Heart right ventricle (tissue), 16 donors: ENCODE results near the gene DNAJB1. TPM values are rescaled to one million over a fixed set of nuclear protein-coding genes. Genes with fewer than 3 reads are reported as not detected.

ENCODE experiments used
- ATAC-seq, 8 donors: fragments of 200-7000 bp; cut with Tn5 transposase; one replicate each; pipeline ENCODE4 v1.9.1; 2020; ENCODE audit warnings: mild to moderate bottlenecking in 8 of 8, moderate library complexity in 8 of 8, moderate number of reproducible peaks in 1 of 8
- DNase-seq, 2 donors: peaks; one replicate each; pipeline ENCODE4 v3.0.0-alpha.2; 2020
- H3K27ac ChIP-seq, 10 donors: fragments of 200-600 bp; sonication (generic) in 2 of 10; one replicate each; pipeline versions ENCODE4 v1.5.0 to v1.8.0; 2020 to 2022; ENCODE audit warnings: mild to moderate bottlenecking in 3 of 10
- H3K27me3 ChIP-seq, 7 donors: fragments of 200-600 bp; one replicate each; pipeline ENCODE4 v1.8.0; 2021 to 2022; ENCODE audit warnings: mild to moderate bottlenecking in 2 of 7
- H3K36me3 ChIP-seq, 9 donors: fragments of 200-600 bp; sonication (generic) in 1 of 9; one replicate each; pipeline versions ENCODE4 v1.5.0 to v1.8.0; 2020 to 2022; ENCODE audit warnings: mild to moderate bottlenecking in 2 of 9
- H3K4me1 ChIP-seq, 9 donors: fragments of 200-600 bp; sonication (generic) in 1 of 9; one replicate each; pipeline versions ENCODE4 v1.5.0 to v1.8.0; 2020 to 2022; ENCODE audit warnings: mild to moderate bottlenecking in 4 of 9
- H3K4me3 ChIP-seq, 10 donors: fragments of 200-600 bp; sonication (generic) in 2 of 10; one replicate each; pipeline versions ENCODE4 v1.5.0 to v1.8.0; 2020 to 2022; ENCODE audit warnings: mild to moderate bottlenecking in 7 of 10, moderate library complexity in 2 of 10
- H3K9me3 ChIP-seq, 11 donors: fragments of 200-600 bp in 10 of 11; sonication (generic) in 2 of 11; one replicate each; pipeline versions ENCODE4 v1.5.0 to v1.8.0; 2013 to 2022; ENCODE audit warnings: mild to moderate bottlenecking in 2 of 11, control low read depth in 1 of 11, moderate library complexity in 1 of 11
- CTCF ChIP-seq, 9 donors: fragments of 200-600 bp; sonication (generic) in 2 of 9; IDR thresholded peaks; one replicate each; pipeline versions ENCODE4 v1.5.0 to v1.8.0; 2021 to 2022; ENCODE audit warnings: antibody characterized with exemption in 9 of 9, mild to moderate bottlenecking in 5 of 9, moderate library complexity in 1 of 9
- WGBS, 2 donors: extraction: QIAGEN DNeasy Blood & Tissue Kit; methylation state at CpG; one replicate each; pipeline ENCODE4 v1.1.7; 2013; ENCODE audit warnings: inconsistent platforms in 1 of 2; 5-methylcytosine and 5-hydroxymethylcytosine counted together
- intact Hi-C, 10 donors: fragments of 100-400 bp; cut with DNase I; formaldehyde crosslinking; loops; one replicate each; pipeline versions ENCODE4 v1.11.1 to v1.14.2; 2022
- polyA plus RNA-seq, 2 donors: library from polyadenylated mRNA; stranded (reverse); fragments of 200-250 nt; gene quantifications; one replicate each; pipeline ENCODE4 v1.2.3, GENCODE V29; 2013
- total RNA-seq, 10 donors: library from RNA; stranded (reverse); fragmentation: NEBNext Ultra II Directional in 3 of 10; extraction: Animal tissue kit (Norgen Biotek cat#: 25700) in 3 of 10; gene quantifications; one replicate each; pipeline versions ENCODE4 v1.2.1 to v1.2.4, GENCODE V29; 2021 to 2023
- donor health status: Arrhythmogenic right ventricular cardiomyopathy.
- donor health status: ischemic (EF 13 %, LVEDD 7.1; RV severe dilation, severe dysfunction).
- donor health status: healthy with polysubstance abuse.
- donor health status: DM: no; HTN: yes; CAD: no.
- donor health status: DM: no; HTN: no; CAD: no.
- donor health status: ischemic (EF 25% LVEDD 6.9; RV normal size, moderate dysfunction).
- donor health status: ischemic (EF 25% LVEDD 5.7; RV mildly dilated, moderate dysfunction).
- donor health status: healthy.
- donor health status: DM: yes; HTN: yes; CAD: no.
- donor health status: Ischemic cardiomyopathy.
- donor health status: ischemic (EF 35%, LVEDD 5.7; RV mildly dilated, moderate dysfunction).
- donor health status: nonischemic (EF 11% LVEDD 7.7; RV severe dilation, severe dysfunction).
- donor health status: DM: yes; HTN: yes; CAD: no.
- donor health status: PGD.
- donor health status: ischemic (EF 29% LVEDD 5.4; RV normal size, mild dysfunction).
- donor health status: nonischemic (EF 23%, LVEDD 6.1; RV moderate dilation, normal function).

DNAJB1 gene
- total and polyA plus RNA-seq, 12 donors = 23.6 to 99.0 (median 44.6) TPM

GRCh38 chr19:14525729-14526128 lies 7.5 kb upstream of the DNAJB1 start:
- TF ChIP-seq CTCF (IDR thresholded peaks at IDR 0.05) = no peak
- no peaks in the 10 kb centered on the region for H3K9me3 ChIP-seq
- H3K36me3 ChIP-seq = no peaks in the 10 kb centered on the region
- no peak for DNase-seq
- intact Hi-C loops = no loop called here
- H3K27me3 ChIP-seq = no peaks in the 10 kb centered on the region
- peaks cover 0 to 16% (median 9%) of the 10 kb centered on the region in 9 donors for H3K4me1 ChIP-seq
- H3K27ac ChIP-seq = no peak overlapping the region
- ATAC-seq = no peak
- no peak overlapping the region for H3K4me3 ChIP-seq
- WGBS, 2 donors = 72 to 80% methylated on average over 6 of the region's 6 CpGs

GRCh38 chr19:14520543-14520942 lies 2.3 kb upstream of the DNAJB1 start:
- Histone ChIP-seq H3K4me3 (no peak overlapping the region), H3K27me3 (no peaks in the 10 kb centered on the region), H3K9me3 (no peaks in the 10 kb centered on the region), H3K36me3 (peaks cover 0 to 13% (median 6%) of the 10 kb centered on the region in 9 donors), H3K4me1 (peaks cover 8 to 38% (median 23%) of the 10 kb centered on the region in 9 donors), H3K27ac (peak overlapping the region in 2 of 10 donors; percentile 94 to 100)
- ATAC-seq = no peak
- WGBS, 2 donors = 94 to 97% methylated on average over 4 of the region's 4 CpGs
- no peak for DNase-seq
- intact Hi-C loops = no loop called here
- no peak for TF ChIP-seq CTCF (IDR thresholded peaks at IDR 0.05)

GRCh38 chr19:14519860-14520407 lies 1.7 kb upstream of the DNAJB1 start:
- H3K9me3 ChIP-seq = no peaks in the 10 kb centered on the region
- intact Hi-C loops = no loop called here
- H3K27ac ChIP-seq = peak overlapping the region in 5 of 10 donors; percentile 91 to 100 (median 100)
- WGBS, 2 donors = 44 to 63% methylated on average over 2 of the region's 2 CpGs
- H3K27me3 ChIP-seq = no peaks in the 10 kb centered on the region
- ATAC-seq (no peak), DNase-seq (no peak)
- no peak overlapping the region for H3K4me3 ChIP-seq
- TF ChIP-seq CTCF (IDR thresholded peaks at IDR 0.05) = no peak
- peaks cover 0 to 19% (median 12%) of the 10 kb centered on the region in 9 donors for H3K36me3 ChIP-seq
- H3K4me1 ChIP-seq = peaks cover 13 to 44% (median 28%) of the 10 kb centered on the region in 9 donors

- Histone ChIP-seq H3K4me1 (peaks cover 15 to 50% (median 34%) of the 10 kb centered on the region in 9 donors), H3K9me3 (no peaks in the 10 kb centered on the region), H3K27ac (peak overlapping the region; percentile 87 to 100 (median 100)), H3K36me3 (peaks cover 0 to 25% (median 18%) of the 10 kb centered on the region in 9 donors), H3K27me3 (no peaks in the 10 kb centered on the region), H3K4me3 (peak overlapping the region in 3 of 10 donors; percentile 81 to 96 (median 87))
- 91 to 92% methylated on average over 22 of the region's 22 CpGs for WGBS, 2 donors
- ATAC-seq = no peak
- intact Hi-C loops = no loop called here
- DNase-seq = no peak
- TF ChIP-seq CTCF (IDR thresholded peaks at IDR 0.05) = no peak
Measured at GRCh38 chr19:14519245-14519859, 1.2 kb upstream of the DNAJB1 start.
